Measurements from ENCODE around the gene COMMD1.

GRCh38 chr2:62074233-62074632 is 168.8 kb downstream of the COMMD1 start:
- TF ChIP-seq CTCF (IDR thresholded peaks at IDR 0.05) (no peak), POLR2A (IDR thresholded peaks at IDR 0.05) (no peak)
